ENCODE measurements around the gene CARD19. TPM values are rescaled to one million over a fixed set of nuclear protein-coding genes. Genes with fewer than 3 reads are reported as not detected.

The CARD19 gene
- total RNA-seq, 1 experiment from 2014 or later = 97.5 TPM

DNA sequence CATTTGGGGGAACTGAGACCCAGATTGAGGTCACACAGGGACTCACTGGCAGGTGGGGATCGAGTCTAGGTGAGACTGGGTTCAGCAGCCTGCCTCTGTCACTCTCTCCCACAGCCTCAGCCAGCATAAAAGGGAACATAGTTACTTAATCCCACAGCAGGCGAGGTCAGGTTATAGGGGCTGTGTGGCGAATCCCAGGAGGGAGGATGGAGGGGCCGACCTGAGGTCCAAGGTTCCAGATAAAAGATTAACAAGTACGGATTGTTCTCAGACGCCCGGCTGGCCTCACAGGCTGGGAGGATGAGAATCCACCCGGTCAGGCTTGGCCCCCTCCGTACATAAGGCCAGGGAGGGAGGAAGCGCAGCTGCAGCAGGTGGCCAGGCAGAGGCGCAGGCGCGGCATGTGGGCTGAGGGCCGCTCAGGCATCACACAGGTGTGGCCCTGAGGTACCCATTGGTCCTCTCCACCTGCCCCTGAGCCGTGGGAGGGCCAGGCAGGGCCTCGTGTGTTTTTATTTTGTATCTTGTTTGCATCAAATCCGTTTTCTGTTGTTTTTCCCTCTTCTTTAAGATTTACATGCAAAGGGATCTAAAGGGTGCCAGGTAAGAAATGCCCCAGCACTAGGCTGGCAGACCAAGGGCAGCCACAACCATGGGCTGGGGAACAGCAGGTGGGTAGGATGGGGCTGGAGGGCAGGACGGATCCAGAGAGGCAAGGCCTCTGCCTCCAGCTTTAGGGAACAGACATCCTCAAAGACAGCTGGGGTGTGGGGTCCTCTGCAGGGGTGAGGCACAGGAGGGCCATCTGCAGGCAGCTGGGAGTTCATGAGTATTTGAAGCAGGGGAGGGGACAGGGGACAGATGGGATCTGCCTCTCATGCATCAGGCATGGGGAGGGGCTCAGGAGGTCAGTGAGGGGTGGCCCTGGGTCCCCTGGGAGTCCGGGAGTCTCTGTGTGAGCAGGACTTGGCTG, 33.9 kb upstream of the CARD19 start:
- no TSS peak for BruUV-seq (replicated peaks)
- POLR2A ChIA-PET (ENCODE audit: unreplicated experiment) = no interaction called here
- Histone ChIP-seq H3K27ac (no peak overlapping the region), H3K4me2 (no peak overlapping the region), H3K27me3 (ENCODE audit: insufficient read depth, low read depth) (no peaks in the 10 kb centered on the region), H3K36me3 (ENCODE audit: low read depth) (no peaks in the 10 kb centered on the region), H3K79me2 (ENCODE audit: low read depth) (no peaks in the 10 kb centered on the region), H2AFZ (no peak overlapping the region), H3K9me2 (ENCODE audit: insufficient read depth) (no peaks in the 10 kb centered on the region), H3K9me3 (ENCODE audit: insufficient read depth, low read depth) (no peaks in the 10 kb centered on the region), H3K4me3 (no peak overlapping the region), H3K4me1 (replicated peaks; ENCODE audit: insufficient read depth) (peaks cover 7% of the 10 kb centered on the region), H3F3A (ENCODE audit: insufficient read depth, low read depth) (no peaks in the 10 kb centered on the region; the same call in 1 of the 2 replicates), H4K20me1 (ENCODE audit: insufficient read depth) (no peaks in the 10 kb centered on the region)
- no peak for DNase-seq
- intact Hi-C loops (cut with micrococcal nuclease; ENCODE audit: unreplicated experiment) = loop anchor here (5.0 kb wide), 1 partner anchor 35 kb away; the partner anchor contains the start of gene CARD19
- CTCF ChIA-PET = interaction anchor here (0.5 kb wide), 1 partner anchor 17 kb away, joined by 4 read pairs; no protein-coding TSS in a partner anchor
- TF ChIP-seq EZH2 (IDR thresholded peaks at IDR 0.05; ENCODE audit: low read depth) = no peak
- TF ChIP-seq, protein P1, sequence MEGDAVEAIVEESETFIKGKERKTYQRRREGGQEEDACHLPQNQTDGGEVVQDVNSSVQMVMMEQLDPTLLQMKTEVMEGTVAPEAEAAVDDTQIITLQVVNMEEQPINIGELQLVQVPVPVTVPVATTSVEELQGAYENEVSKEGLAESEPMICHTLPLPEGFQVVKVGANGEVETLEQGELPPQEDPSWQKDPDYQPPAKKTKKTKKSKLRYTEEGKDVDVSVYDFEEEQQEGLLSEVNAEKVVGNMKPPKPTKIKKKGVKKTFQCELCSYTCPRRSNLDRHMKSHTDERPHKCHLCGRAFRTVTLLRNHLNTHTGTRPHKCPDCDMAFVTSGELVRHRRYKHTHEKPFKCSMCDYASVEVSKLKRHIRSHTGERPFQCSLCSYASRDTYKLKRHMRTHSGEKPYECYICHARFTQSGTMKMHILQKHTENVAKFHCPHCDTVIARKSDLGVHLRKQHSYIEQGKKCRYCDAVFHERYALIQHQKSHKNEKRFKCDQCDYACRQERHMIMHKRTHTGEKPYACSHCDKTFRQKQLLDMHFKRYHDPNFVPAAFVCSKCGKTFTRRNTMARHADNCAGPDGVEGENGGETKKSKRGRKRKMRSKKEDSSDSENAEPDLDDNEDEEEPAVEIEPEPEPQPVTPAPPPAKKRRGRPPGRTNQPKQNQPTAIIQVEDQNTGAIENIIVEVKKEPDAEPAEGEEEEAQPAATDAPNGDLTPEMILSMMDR (conservative IDR thresholded peaks at IDR 0.05) = no peak

DNA sequence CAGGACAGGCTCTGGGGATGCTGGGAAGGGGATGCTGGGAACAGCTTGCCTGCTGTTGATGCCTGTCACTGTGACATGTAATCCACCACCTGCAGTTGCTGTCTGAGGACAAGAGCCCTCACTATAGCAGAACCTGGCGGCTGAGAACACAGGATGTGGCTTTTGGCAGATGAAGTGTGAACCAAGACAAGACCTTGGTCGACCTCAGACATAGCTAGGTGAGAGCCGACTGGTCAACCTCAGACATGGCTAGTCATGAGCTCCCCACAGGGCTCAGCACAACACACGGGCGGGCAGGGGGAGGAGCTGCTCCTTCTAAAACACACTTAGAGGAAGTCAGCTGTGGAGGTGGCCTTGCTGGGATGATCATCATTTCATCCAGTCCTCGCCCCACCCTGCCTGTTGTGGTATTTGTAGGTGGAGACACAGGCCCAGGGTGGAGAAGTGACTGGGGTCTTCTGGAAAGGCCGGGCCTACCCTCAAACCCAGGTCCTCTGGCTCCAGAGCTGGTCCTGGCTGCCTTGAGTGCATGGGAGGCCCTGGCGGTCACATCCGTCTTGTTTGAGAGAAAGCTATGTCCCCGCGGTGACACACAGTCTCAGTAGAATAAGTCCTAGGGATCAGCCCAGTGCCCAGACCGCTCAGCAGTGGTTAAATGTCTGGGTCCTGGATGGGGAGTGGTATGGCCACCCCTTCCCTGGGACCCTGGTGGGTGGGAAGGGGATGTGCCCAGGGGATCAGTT, 31.5 kb upstream of the CARD19 start:
- no TSS peak for BruUV-seq (replicated peaks)
- POLR2A ChIA-PET (ENCODE audit: unreplicated experiment) = no interaction called here
- H2AFZ ChIP-seq = no peak overlapping the region
- H3K4me1 ChIP-seq (replicated peaks; ENCODE audit: insufficient read depth) = no peaks in the 10 kb centered on the region
- TF ChIP-seq, protein P1 (conservative IDR thresholded peaks at IDR 0.05) = no peak
- no peak for TF ChIP-seq EZH2 (IDR thresholded peaks at IDR 0.05; ENCODE audit: low read depth)
- H3K4me2 ChIP-seq = no peak overlapping the region
- no peak for DNase-seq
- no peaks in the 10 kb centered on the region for H3K27me3 ChIP-seq (ENCODE audit: insufficient read depth, low read depth)
- H3K36me3 ChIP-seq (ENCODE audit: low read depth) = no peaks in the 10 kb centered on the region
- CTCF ChIA-PET = no interaction called here
- no peaks in the 10 kb centered on the region for H4K20me1 ChIP-seq (ENCODE audit: insufficient read depth)
- intact Hi-C loops (cut with micrococcal nuclease; ENCODE audit: unreplicated experiment) = loop anchor here (5.0 kb wide), 1 partner anchor 33 kb away; the partner anchor contains the start of gene CARD19
- H3K9me2 ChIP-seq (ENCODE audit: insufficient read depth) = no peaks in the 10 kb centered on the region
- H3K9me3 ChIP-seq (ENCODE audit: insufficient read depth, low read depth) = no peaks in the 10 kb centered on the region
- H3K4me3 ChIP-seq = no peak overlapping the region
- H3K27ac ChIP-seq = no peak overlapping the region
- no peaks in the 10 kb centered on the region for H3K79me2 ChIP-seq (ENCODE audit: low read depth)
- H3F3A ChIP-seq (ENCODE audit: insufficient read depth, low read depth) = no peaks in the 10 kb centered on the region; the same call in 1 of the 2 replicates

DNA sequence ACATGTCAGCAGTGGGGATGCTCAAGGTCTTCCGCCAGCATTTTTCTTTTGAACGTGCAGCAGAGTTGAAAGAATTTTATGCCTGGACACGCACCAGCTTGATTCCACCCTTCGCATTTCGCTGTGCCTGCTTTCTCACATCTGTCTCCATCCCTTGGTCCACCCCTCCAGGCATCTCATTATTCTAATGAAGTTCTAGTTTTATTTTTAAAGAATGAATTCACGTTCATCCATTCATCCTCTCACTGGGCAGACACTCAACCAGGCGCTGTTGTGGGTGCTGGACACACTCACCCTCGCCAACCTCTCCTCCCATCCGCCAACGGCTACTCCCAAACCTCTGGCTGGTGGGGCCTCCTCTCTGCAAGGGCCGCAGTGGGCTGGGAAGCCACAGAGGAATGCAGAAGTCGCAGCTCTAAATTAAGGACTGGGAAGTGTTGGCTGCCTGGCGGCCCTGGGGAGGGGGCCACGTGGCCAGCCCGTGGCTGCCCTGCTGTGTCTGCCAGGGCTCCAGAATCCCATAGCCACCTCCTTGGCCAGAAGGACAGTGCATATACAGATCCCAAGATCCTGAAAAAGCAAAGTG, 30.8 kb upstream of the CARD19 start:
- Histone ChIP-seq H3K36me3 (ENCODE audit: low read depth) (no peaks in the 10 kb centered on the region), H3K4me1 (replicated peaks; ENCODE audit: insufficient read depth) (no peaks in the 10 kb centered on the region), H3K9me2 (ENCODE audit: insufficient read depth) (no peaks in the 10 kb centered on the region), H3K79me2 (ENCODE audit: low read depth) (no peaks in the 10 kb centered on the region), H3K27ac (no peak overlapping the region), H3K27me3 (ENCODE audit: insufficient read depth, low read depth) (no peaks in the 10 kb centered on the region), H3K4me3 (no peak overlapping the region), H3K4me2 (no peak overlapping the region), H3K9me3 (ENCODE audit: insufficient read depth, low read depth) (no peaks in the 10 kb centered on the region), H2AFZ (no peak overlapping the region), H4K20me1 (ENCODE audit: insufficient read depth) (no peaks in the 10 kb centered on the region), H3F3A (ENCODE audit: insufficient read depth, low read depth) (no peaks in the 10 kb centered on the region)
- TF ChIP-seq, protein P1 (conservative IDR thresholded peaks at IDR 0.05) = no peak
- TF ChIP-seq EZH2 (IDR thresholded peaks at IDR 0.05; ENCODE audit: low read depth) = no peak
- no peak for DNase-seq
- intact Hi-C loops (cut with micrococcal nuclease; ENCODE audit: unreplicated experiment) = no loop called here
- POLR2A ChIA-PET (ENCODE audit: unreplicated experiment) = no interaction called here
- BruUV-seq (replicated peaks) = no TSS peak
- CTCF ChIA-PET = no interaction called here
